Activated naive CD8-positive, alpha-beta T cell treated with anti-CD3 and anti-CD28 coated beads for 36 hours (primary cell): ENCODE data around the gene THSD4. TPM values are rescaled to one million over a fixed set of nuclear protein-coding genes. Genes with fewer than 3 reads are reported as not detected.

ENCODE experiments used
- DNase-seq: peaks from one replicate; pipeline ENCODE4 v3.0.0; 2021
- H3K27ac Mint-ChIP-seq: one replicate; pipeline ENCODE4 v1.8.0; 2022; ENCODE audit warnings: mild to moderate bottlenecking, moderate library complexity, mixed read lengths
- H3K27me3 Mint-ChIP-seq: one replicate; pipeline ENCODE4 v1.8.0; 2022; ENCODE audit warnings: mild to moderate bottlenecking, mixed read lengths
- H3K36me3 Mint-ChIP-seq: one replicate; pipeline ENCODE4 v1.8.0; 2021; ENCODE audit warnings: mild to moderate bottlenecking, mixed read lengths
- H3K4me1 Mint-ChIP-seq: one replicate; pipeline ENCODE4 v1.8.0; 2021; ENCODE audit warnings: mixed read lengths
- H3K4me3 Mint-ChIP-seq: one replicate; pipeline ENCODE4 v1.8.0; 2022; ENCODE audit warnings: mild to moderate bottlenecking, moderate library complexity, mixed read lengths
- H3K9me3 Mint-ChIP-seq: one replicate; pipeline ENCODE4 v1.8.0; 2022; ENCODE audit warnings: mixed read lengths
- total RNA-seq, 2 experiments: library from RNA; stranded (reverse); gene quantifications; one replicate each; pipeline ENCODE4 v1.2.3, GENCODE V29; 2021

The THSD4 gene
- total RNA-seq, 2 experiments from 2014 or later = not detected

DNA sequence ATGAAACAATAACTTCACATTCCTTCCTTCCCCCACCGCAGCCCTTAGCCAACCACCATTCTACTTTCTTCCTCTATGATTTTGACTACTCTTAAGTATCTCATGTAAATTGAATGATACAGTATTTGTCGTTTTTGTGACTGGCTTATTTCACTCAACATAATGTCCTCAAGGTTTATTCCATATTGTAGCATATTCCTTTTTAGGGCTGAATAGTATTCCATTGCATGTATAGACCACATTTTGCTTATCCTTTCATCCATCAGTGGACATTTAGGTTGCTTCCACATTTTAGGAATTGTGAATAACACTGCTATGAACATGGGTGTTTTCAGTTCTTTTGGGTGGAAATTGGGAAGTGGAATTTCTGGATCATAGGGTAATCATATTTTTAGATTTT is 106.1 kb downstream of the THSD4 start:
- Mint-ChIP-seq H3K27ac (no peak overlapping the region), H3K4me3 (no peak overlapping the region), H3K36me3 (no peaks in the 10 kb centered on the region), H3K9me3 (no peaks in the 10 kb centered on the region), H3K4me1 (no peaks in the 10 kb centered on the region), H3K27me3 (peaks cover 8% of the 10 kb centered on the region)
- DNase-seq = no peak

DNA sequence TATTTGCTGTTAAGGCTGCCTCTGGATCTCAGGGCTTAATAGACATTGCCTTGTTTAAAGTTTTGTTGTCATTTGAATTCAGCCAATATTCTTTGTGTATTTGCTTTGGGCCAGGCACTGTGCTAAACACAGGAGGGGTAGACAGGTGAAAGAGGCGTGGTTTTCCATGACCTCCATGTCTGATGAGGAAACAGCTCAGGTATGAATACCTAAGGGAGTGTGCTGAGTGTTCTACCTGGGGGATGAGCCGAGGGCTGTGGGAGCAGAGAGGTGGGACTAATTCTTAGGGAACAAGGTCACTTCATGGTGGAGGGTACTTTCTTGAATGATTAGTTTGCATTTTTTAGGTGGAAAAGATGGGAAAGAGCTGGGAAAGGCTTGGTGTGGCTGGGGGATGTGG is 108.2 kb downstream of the THSD4 start:
- DNase-seq = no peak
- Mint-ChIP-seq H3K27ac (no peak overlapping the region), H3K4me1 (no peaks in the 10 kb centered on the region), H3K4me3 (no peak overlapping the region), H3K27me3 (no peaks in the 10 kb centered on the region), H3K9me3 (no peaks in the 10 kb centered on the region), H3K36me3 (no peaks in the 10 kb centered on the region)

DNA sequence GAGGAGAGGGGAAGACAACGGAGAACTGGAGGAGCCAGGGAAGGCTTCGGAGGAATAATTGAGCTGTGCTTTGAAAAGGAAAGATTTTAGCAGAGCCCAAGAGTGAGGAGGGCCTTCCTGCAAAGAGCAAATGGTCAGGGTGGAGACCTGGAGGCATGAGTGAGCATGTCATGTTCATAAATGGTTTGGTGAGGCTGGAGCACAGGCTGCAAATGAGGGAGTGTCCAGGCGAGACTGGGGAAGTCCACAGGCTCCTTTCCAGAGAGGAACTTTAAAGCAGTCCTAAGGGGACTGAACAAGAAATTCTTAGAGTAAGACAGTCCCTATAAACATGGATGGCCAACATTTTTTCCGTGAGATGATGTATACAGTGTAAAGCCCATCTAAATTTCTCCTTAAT is 108.8 kb downstream of the THSD4 start:
- no peak overlapping the region for H3K27ac Mint-ChIP-seq
- H3K4me1 Mint-ChIP-seq = no peaks in the 10 kb centered on the region
- H3K27me3 Mint-ChIP-seq = no peaks in the 10 kb centered on the region
- no peaks in the 10 kb centered on the region for H3K36me3 Mint-ChIP-seq
- DNase-seq = no peak
- H3K4me3 Mint-ChIP-seq = no peak overlapping the region
- no peaks in the 10 kb centered on the region for H3K9me3 Mint-ChIP-seq

DNA sequence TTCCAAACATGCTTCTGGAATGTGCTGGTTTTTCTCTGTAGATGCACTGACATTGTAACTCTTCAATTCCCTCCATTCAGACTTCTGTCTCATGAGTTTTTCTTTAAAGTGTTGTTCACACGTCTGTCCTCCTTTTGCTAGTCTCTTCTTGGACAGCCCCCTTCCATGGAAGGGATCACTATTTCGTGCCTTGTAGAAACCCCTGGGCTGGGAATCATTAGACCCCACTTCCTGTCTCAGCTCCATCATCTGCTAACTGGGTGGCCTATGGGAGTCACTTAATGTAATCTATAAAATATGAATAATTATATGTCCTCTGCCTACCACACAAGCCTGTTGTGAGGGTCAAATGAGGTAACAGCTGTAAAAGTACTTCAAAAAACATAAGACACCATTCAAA is 110.6 kb downstream of the THSD4 start:
- no peaks in the 10 kb centered on the region for H3K36me3 Mint-ChIP-seq
- no peak for DNase-seq
- H3K9me3 Mint-ChIP-seq = no peaks in the 10 kb centered on the region
- no peak overlapping the region for H3K4me3 Mint-ChIP-seq
- H3K4me1 Mint-ChIP-seq = no peaks in the 10 kb centered on the region
- no peak overlapping the region for H3K27ac Mint-ChIP-seq
- H3K27me3 Mint-ChIP-seq = no peaks in the 10 kb centered on the region

DNA sequence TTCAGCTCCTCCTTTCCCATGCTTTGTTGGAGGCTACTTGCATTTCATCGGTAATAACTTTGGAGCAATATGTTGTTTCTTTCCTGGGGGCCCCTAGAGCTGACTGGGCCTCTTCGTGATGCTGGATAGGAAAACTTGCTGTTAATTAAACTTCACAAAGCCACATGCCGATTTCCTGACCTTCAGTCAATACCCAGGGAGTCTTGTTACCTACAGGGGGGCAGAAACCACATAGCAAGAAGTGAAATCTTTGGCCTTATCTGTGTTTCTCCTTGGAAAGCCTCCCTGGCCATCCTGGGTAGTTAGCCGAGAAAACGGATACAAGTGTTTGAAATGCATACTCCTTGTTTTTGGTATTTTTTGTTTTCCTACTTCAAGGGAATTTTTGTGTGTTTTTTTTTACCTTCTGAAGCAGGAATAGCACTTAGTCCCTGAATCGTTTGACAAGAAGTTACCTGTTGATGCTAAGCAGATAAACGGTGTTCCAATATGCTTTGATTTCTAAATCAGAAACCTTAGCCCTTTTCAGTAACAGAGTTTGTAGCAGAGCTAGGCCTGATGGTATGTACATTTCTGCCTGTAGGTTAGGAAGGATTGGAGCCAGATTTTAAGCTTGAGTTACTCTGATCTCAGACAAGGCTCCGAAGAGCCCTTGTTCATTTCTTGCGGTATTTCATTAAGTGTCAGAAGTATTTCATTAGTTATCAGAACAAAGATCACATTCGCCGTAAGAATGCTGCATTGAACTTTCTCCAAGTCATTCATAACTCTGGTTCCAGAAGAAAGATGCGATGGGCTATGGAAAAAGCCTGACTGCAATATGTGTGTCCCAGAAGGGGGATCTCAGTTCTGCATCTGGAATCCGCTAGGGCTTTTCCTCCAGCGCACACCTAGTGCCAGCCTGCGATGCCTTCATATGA is 111.5 kb downstream of the THSD4 start:
- no peak for DNase-seq
- Mint-ChIP-seq H3K36me3 (no peaks in the 10 kb centered on the region), H3K27me3 (peaks cover 5% of the 10 kb centered on the region), H3K4me3 (no peak overlapping the region), H3K9me3 (no peaks in the 10 kb centered on the region), H3K4me1 (no peaks in the 10 kb centered on the region), H3K27ac (no peak overlapping the region)

DNA sequence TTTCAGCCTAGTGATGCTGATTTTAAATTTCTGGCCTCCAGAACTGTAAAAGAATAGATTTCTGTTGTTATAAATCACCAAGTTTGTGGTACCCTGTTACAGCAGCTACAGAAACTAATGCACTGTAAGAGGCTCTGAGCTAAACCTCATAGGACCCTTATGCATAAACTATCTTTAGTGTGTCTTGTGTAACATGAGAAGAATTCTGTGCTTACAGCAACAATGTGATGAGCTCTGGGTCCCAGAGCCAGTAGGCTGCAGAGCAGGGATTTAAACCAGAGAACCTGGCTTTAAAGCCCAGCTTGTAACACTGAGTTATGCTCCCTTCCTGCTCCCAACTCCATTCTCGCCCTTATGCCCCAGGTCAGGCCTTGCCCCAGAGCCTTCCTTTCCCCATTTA is 113.1 kb downstream of the THSD4 start:
- Mint-ChIP-seq H3K36me3 (no peaks in the 10 kb centered on the region), H3K4me1 (no peaks in the 10 kb centered on the region), H3K4me3 (no peak overlapping the region), H3K27ac (no peak overlapping the region), H3K27me3 (peaks cover 5% of the 10 kb centered on the region), H3K9me3 (no peaks in the 10 kb centered on the region)
- no peak for DNase-seq

DNA sequence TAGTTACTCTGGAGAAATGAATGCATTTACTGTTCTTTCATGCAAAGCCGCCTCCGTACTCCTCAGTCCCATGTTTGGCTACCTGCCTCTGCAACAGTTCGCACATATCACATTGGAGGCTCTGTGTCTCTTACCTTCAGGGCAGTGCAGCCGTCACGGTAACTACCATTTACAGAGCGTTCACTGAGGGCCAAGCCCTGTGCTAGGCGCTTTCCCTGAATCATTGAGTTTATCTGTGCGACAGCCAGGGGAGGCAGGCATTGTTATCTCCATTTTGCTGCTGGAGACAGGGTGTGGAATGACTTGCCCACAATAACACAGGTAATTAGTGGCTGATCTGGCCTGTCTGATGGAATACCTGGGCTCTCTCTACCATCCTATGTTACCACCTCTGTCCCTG is 115.0 kb downstream of the THSD4 start:
- no peak overlapping the region for H3K27ac Mint-ChIP-seq
- H3K9me3 Mint-ChIP-seq = no peaks in the 10 kb centered on the region
- no peak overlapping the region for H3K4me3 Mint-ChIP-seq
- H3K27me3 Mint-ChIP-seq = peaks cover 5% of the 10 kb centered on the region
- no peaks in the 10 kb centered on the region for H3K36me3 Mint-ChIP-seq
- no peaks in the 10 kb centered on the region for H3K4me1 Mint-ChIP-seq
- no peak for DNase-seq

DNA sequence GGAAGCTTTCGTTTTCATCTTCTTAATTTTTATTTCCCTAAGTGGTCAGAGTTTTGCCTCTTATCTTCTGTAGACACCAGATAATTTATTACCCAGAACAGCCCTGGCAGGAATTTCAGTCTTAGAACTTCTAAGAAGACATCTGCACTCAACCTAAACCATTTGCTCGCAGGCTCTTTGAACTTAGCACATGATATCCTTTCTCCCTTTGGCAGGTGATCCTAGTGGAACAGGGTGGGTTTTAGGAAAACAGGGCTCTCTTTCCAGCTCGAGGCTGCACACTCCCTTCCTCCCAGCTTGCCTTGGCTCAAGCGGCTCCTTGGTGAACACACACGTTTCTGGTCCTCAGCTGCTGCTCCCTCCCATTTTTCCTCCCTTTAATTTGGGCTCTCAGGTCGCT is 116.5 kb downstream of the THSD4 start:
- no peak overlapping the region for H3K27ac Mint-ChIP-seq
- H3K27me3 Mint-ChIP-seq = peaks cover 8% of the 10 kb centered on the region
- no peak for DNase-seq
- H3K9me3 Mint-ChIP-seq = no peaks in the 10 kb centered on the region
- H3K4me3 Mint-ChIP-seq = no peak overlapping the region
- no peaks in the 10 kb centered on the region for H3K36me3 Mint-ChIP-seq
- no peaks in the 10 kb centered on the region for H3K4me1 Mint-ChIP-seq

DNA sequence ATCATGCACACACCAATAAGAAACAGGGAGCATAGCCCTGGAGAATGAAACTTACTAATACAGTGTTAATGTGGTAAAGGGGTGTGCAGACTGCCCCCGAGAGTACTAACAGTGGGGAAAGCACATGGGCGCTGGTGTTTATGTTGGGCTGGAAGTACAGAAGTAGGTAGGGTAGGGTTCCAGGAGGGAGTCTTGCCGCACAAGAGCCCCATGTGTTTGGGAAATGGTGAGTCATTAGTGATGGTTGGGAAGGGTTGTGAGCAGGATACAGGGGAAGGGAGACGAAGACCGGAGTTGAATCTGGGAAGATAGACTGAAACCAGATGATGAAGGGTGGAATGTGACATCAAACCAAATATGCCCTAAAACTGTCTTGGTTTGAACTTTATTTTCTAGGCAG is 117.1 kb downstream of the THSD4 start:
- no peak for DNase-seq
- no peaks in the 10 kb centered on the region for H3K4me1 Mint-ChIP-seq
- peaks cover 9% of the 10 kb centered on the region for H3K27me3 Mint-ChIP-seq
- no peaks in the 10 kb centered on the region for H3K9me3 Mint-ChIP-seq
- H3K4me3 Mint-ChIP-seq = no peak overlapping the region
- H3K36me3 Mint-ChIP-seq = no peaks in the 10 kb centered on the region
- no peak overlapping the region for H3K27ac Mint-ChIP-seq

DNA sequence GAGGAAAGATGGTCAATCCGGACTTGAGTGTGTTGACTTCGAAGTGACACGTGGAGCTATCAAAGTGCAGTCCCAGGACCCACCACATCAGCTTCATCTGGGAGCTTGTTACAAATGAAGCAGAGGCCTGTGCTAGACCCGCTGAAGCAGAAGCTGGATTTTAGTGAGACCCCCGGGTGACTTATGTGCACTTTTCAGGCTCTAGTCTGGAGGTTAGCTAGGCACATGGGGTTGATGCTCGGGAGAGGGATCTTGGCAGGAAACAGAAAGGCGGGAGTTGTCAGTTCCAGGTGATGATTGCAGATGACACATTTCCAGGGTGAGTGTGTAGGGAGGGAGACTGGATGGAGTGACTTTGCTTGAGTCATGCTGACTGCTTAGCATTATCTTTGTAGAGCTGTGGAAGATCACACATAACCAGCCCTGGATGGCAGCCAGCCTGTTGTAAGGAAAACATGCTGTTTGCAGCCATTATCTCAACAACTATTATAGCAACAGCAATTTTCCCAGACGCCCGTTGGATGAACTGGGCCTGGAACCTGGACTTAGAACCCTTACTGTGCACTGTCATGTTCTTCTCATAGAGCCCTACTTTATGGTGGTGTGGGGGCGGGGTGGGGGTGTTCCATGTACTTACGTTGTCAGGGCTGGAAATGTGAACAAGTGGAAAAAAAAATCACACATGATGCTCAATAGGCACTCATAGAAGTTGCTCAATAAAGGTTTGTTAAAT is 122.4 kb downstream of the THSD4 start:
- no peak overlapping the region for H3K4me3 Mint-ChIP-seq
- H3K9me3 Mint-ChIP-seq = no peaks in the 10 kb centered on the region
- H3K27ac Mint-ChIP-seq = no peak overlapping the region
- H3K27me3 Mint-ChIP-seq = peaks cover 7% of the 10 kb centered on the region
- no peaks in the 10 kb centered on the region for H3K4me1 Mint-ChIP-seq
- no peak for DNase-seq
- H3K36me3 Mint-ChIP-seq = no peaks in the 10 kb centered on the region

DNA sequence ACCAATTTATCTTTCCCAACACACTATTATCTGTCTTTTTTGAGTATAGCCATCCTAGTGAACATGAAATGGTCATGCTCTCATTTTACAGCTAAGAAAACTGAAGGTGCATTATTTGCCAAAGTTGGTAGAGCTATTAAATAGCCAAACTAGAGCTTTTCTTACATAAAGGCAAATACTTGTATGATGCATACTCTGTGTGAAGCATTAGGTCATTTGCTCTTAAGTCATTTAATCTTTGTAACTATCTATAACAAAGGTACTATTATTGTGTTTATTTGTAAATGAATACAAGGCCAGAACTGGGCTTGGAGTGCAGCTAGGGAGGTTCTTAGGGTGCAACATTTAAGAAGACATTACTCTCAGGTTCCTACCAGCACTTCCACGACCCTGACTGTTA is 123.7 kb downstream of the THSD4 start:
- Mint-ChIP-seq H3K36me3 (no peaks in the 10 kb centered on the region), H3K27ac (no peak overlapping the region), H3K27me3 (peaks cover 7% of the 10 kb centered on the region), H3K9me3 (no peaks in the 10 kb centered on the region), H3K4me3 (no peak overlapping the region), H3K4me1 (no peaks in the 10 kb centered on the region)
- DNase-seq = no peak

DNA sequence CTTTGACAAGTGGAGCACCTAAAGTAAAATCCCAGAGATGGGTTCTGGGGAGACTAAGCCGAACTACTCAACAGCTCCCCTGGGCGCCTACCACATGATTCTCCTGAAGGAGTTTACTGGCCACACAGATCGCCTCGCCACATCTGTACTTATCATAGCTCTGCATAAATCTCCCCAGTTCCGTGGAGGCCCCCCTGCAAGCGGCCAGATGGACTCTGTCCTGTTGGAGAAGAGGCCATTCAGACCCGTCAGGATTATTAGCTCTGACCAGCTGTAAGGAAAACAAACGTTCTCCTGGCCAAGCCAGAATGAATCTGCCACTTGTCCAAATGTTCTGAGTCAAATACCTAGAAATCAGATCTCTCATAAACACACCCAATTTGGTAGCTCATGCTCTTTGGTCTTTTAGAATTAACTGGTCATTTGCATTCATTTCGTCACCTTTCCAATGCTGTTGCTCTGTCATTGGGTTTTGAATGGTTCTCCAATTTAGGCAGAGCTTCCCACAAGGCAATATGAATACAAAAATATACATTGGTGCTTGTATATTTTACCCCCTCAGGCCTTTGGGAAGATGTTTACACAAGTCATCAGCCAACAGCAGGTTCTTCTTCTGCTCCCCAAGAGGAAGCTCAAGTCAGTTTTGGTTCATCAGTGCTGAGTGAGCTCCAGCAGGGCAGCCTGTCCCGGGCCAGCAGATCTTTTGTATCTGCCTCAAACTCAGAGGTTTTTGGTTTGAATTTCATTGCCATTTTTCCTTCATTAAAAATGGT is 124.5 kb downstream of the THSD4 start:
- H3K9me3 Mint-ChIP-seq = no peaks in the 10 kb centered on the region

DNA sequence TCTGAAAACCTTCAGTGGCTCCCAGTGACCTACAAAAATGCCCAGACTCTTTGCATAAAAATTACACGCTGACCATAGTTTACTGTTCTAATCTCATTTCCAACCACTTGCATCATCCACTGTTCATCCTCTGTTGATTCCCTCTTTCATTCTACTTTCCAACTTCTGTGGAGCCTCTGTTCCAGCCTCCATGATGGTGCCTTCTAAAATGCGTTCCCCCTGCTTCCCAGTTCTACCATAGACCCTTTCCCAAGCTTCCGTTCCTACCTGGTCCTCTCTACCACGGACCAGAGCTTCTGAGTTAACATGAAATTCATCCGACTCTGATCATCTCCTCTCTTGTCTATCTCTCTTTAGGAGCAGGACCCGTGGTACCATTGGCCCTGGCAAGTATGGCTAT is 127.0 kb downstream of the THSD4 start:
- H3K27ac Mint-ChIP-seq = no peak overlapping the region
- H3K27me3 Mint-ChIP-seq = peaks cover 7% of the 10 kb centered on the region
- DNase-seq = no peak
- no peaks in the 10 kb centered on the region for H3K4me1 Mint-ChIP-seq
- H3K36me3 Mint-ChIP-seq = no peaks in the 10 kb centered on the region
- H3K4me3 Mint-ChIP-seq = no peak overlapping the region
- H3K9me3 Mint-ChIP-seq = no peaks in the 10 kb centered on the region

More for the DNA sequence above, 124.5 kb downstream of the THSD4 start:
- Mint-ChIP-seq H3K4me1 (no peaks in the 10 kb centered on the region), H3K4me3 (no peak overlapping the region), H3K27ac (no peak overlapping the region), H3K36me3 (no peaks in the 10 kb centered on the region), H3K27me3 (peaks cover 7% of the 10 kb centered on the region)
- DNase-seq = no peak

DNA sequence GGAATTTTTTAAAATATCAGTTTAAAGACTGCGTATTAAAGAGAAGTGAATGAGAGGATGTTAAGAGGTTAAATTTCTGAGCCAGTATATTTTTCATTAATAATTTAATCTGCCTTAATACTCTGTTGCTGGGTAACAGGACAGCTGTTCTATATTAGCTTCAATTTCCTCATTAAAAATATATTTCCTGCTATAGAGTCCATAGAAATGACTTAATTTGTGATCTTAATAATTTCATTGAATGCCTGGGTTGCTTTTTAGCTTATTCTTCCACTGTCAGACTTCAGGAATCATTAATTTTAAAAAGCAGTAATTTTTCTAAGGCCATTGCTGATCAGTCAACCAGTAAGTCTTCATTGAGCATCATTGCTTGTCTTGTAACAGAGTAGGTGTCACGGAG is 129.0 kb downstream of the THSD4 start:
- no peak overlapping the region for H3K4me3 Mint-ChIP-seq
- H3K36me3 Mint-ChIP-seq = no peaks in the 10 kb centered on the region
- H3K27me3 Mint-ChIP-seq = peaks cover 3% of the 10 kb centered on the region
- no peaks in the 10 kb centered on the region for H3K9me3 Mint-ChIP-seq
- no peak for DNase-seq
- no peaks in the 10 kb centered on the region for H3K4me1 Mint-ChIP-seq
- no peak overlapping the region for H3K27ac Mint-ChIP-seq

DNA sequence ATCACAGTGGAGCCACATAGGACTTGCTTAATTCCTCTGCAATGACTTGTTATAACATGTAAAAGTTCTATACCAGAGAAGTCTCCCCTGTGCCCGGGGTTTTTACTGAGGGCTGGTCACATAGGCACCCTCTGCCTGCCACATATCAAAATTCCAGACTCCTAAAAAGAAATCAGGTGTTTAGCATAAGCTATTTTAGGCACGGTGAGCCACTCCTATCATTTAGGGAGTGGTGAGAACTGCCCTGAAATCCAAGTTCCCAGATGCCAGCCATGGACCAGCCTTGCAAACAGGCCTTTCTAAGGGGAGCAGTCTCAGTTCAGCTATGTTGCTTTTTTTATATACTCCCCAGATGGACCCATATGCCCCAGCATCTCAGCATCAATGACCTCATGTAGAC is 130.3 kb downstream of the THSD4 start:
- Mint-ChIP-seq H3K4me1 (no peaks in the 10 kb centered on the region), H3K27ac (no peak overlapping the region), H3K36me3 (no peaks in the 10 kb centered on the region), H3K27me3 (peaks cover 3% of the 10 kb centered on the region), H3K9me3 (no peaks in the 10 kb centered on the region), H3K4me3 (no peak overlapping the region)
- DNase-seq = no peak
